GM12878 (cell line): ENCODE data around the gene PGLYRP2.

Experiments
- MTA3 ChIP-seq: IDR thresholded peaks from 2 replicates; pipeline ENCODE4 v1.6.1; 2012; ENCODE audit warnings: low read length, inconsistent platforms, borderline replicate concordance
- POLR2AphosphoS5 ChIP-seq: IDR thresholded peaks from 2 replicates; pipeline ENCODE4 v1.6.1; 2011; ENCODE audit warnings: mild to moderate bottlenecking, low read length, inconsistent platforms
- RBBP5 ChIP-seq: fragments of 200-600 bp; sonication (generic); conservative IDR thresholded peaks from 2 replicates; pipeline ENCODE4 v1.6.1; 2016
- RFX5 ChIP-seq: IDR thresholded peaks from 2 replicates; pipeline ENCODE4 v1.6.1; 2011; ENCODE audit warnings: low read depth, low read length, improper control_type of control experiment

GRCh38 chr19:15467734-15468214, 11.5 kb downstream of the PGLYRP2 start:
- no peak for TF ChIP-seq RFX5
- no peak for TF ChIP-seq POLR2AphosphoS5
- no peak for TF ChIP-seq MTA3
- TF ChIP-seq RBBP5, result no peak
